Endothelial cell of umbilical vein (primary cell): Measurements from ENCODE around the gene MTRR. TPM values are rescaled to one million over a fixed set of nuclear protein-coding genes. Genes with fewer than 3 reads are reported as not detected.

Experiments
- BruUV-seq: library from RNA; stranded (reverse); fragments of 400-500 nt; replicated peaks from 2 replicates; lab custom pipeline; 2021; lab: Mats Ljungman, UMichigan
- CTCF ChIA-PET: fragments of 300-600, 350-600 bp; sonication (Branson Sonifier 250); formaldehyde crosslinking; loops from one replicate; lab custom pipeline; 2021; ENCODE audit warnings: antibody characterized with exemption, inconsistent platforms; lab: Charles Lee
- POLR2A ChIA-PET: fragments of 300-600, 350-600 bp; sonication (Branson Sonifier 250); formaldehyde crosslinking; loops from one replicate; lab custom pipeline; 2021; ENCODE audit warnings: antibody characterized with exemption, inconsistent platforms; lab: Charles Lee
- DNase-seq: peaks from one replicate; pipeline ENCODE4 v3.0.0-alpha.2; 2011; ENCODE audit warnings: low read depth, low spot score
- FAIRE-seq: peaks from 2 replicates; lab custom pipeline; 2011; peaks lifted over from hg19 to GRCh38; lab: Jason Lieb, UNC
- H2AFZ ChIP-seq: 2 replicates; pipeline ENCODE4 v1.6.0; 2012; ENCODE audit warnings: low read depth, low read length, control low read depth, inconsistent platforms
- H3K27ac ChIP-seq: 2 replicates; pipeline ENCODE4 v1.5.1; 2011; ENCODE audit warnings: low read depth, mild to moderate bottlenecking, control low read depth, low read length, moderate library complexity; ENCODE audit not compliant: insufficient read depth
- H3K27me3 ChIP-seq, 2 experiments: 2 replicates each; pipeline versions ENCODE4 v1.6.0 to v1.6.1; 2011; ENCODE audit warnings: low read length in 2 of 2, mixed read lengths in 1 of 2; ENCODE audit not compliant: control insufficient read depth in 2 of 2, insufficient read depth in 2 of 2
- H3K36me3 ChIP-seq, 2 experiments: 2 replicates in 1 of 2; 3 replicates in 1 of 2; pipeline ENCODE4 v1.5.1; 2011; ENCODE audit warnings: low read length in 2 of 2, mild to moderate bottlenecking in 1 of 2, moderate library complexity in 1 of 2; ENCODE audit not compliant: control insufficient read depth in 2 of 2, insufficient read depth in 2 of 2; ENCODE audit errors: extremely low read depth in 1 of 2
- H3K4me1 ChIP-seq: 3 replicates; pipeline ENCODE4 v1.5.1; 2011; ENCODE audit warnings: mild to moderate bottlenecking, low read length; ENCODE audit not compliant: control insufficient read depth, insufficient read depth; ENCODE audit errors: extremely low read depth
- H3K4me2 ChIP-seq: 2 replicates; pipeline ENCODE4 v1.6.1; 2011; ENCODE audit warnings: low read length, control low read depth, mixed read lengths; ENCODE audit not compliant: insufficient read depth
- H3K4me3 ChIP-seq, 3 experiments: fragments of 200-600 bp in 1 of 3; sonication (generic), shearing (Covaris generic) in 1 of 3; replicated peaks in 1 of 3; 2 replicates each; pipeline ENCODE4 v1.5.1; 2011 to 2016; ENCODE audit warnings: control low read depth in 3 of 3, low read length in 3 of 3, mild to moderate bottlenecking in 2 of 3, inconsistent platforms in 1 of 3, low read depth in 1 of 3, moderate library complexity in 1 of 3; ENCODE audit not compliant: insufficient read depth in 1 of 3
- H3K79me2 ChIP-seq: 2 replicates; pipeline ENCODE4 v1.6.0; 2012; ENCODE audit warnings: low read length, inconsistent platforms; ENCODE audit not compliant: control insufficient read depth, insufficient read depth
- H3K9ac ChIP-seq: replicated peaks from 2 replicates; pipeline ENCODE3; 2011; ENCODE audit warnings: low read length, control low read depth; ENCODE audit not compliant: insufficient read depth; ENCODE audit errors: extremely low read depth
- H3K9me1 ChIP-seq: replicated peaks from 3 replicates; pipeline ENCODE4 v1.6.0; 2011; ENCODE audit warnings: mild to moderate bottlenecking, low read length; ENCODE audit not compliant: control insufficient read depth, insufficient read depth; ENCODE audit errors: extremely low read depth
- H3K9me3 ChIP-seq: replicated peaks from 2 replicates; pipeline ENCODE4 v1.5.1; 2012; ENCODE audit warnings: low read length, inconsistent platforms; ENCODE audit not compliant: control insufficient read depth, insufficient read depth
- H4K20me1 ChIP-seq: replicated peaks from 2 replicates; pipeline ENCODE3; 2011; ENCODE audit warnings: mild to moderate bottlenecking, low read length; ENCODE audit not compliant: control insufficient read depth, insufficient read depth; ENCODE audit errors: extremely low read depth
- CTCF ChIP-seq, 2 donors: IDR thresholded peaks; 1 replicate in 1 of 2; 2 replicates in 1 of 2; pipeline ENCODE4 v1.5.1; 2011; ENCODE audit warnings: low read length in 2 of 2, mild to moderate bottlenecking in 2 of 2, moderate library complexity in 2 of 2, control low read depth in 1 of 2, inconsistent platforms in 1 of 2, low read depth in 1 of 2; ENCODE audit not compliant: insufficient read depth in 1 of 2; ENCODE audit errors: extremely low read depth in 1 of 2
- EZH2 ChIP-seq: IDR thresholded peaks from 2 replicates; pipeline ENCODE4 v1.6.1; 2012; ENCODE audit warnings: borderline replicate concordance, low read depth, mild to moderate bottlenecking, moderate library complexity, low read length, inconsistent platforms; ENCODE audit not compliant: severe bottlenecking
- FOS ChIP-seq: IDR thresholded peaks from 2 replicates; pipeline ENCODE4 v1.6.1; 2011; ENCODE audit warnings: mild to moderate bottlenecking, low read length, moderate library complexity, borderline replicate concordance; ENCODE audit not compliant: insufficient read depth
- GATA2 ChIP-seq: IDR thresholded peaks from 2 replicates; pipeline ENCODE4 v1.7.0; 2011; ENCODE audit warnings: low read depth, mild to moderate bottlenecking, moderate library complexity, mixed read lengths, low read length; ENCODE audit not compliant: insufficient read length, insufficient read depth
- JUN ChIP-seq: IDR thresholded peaks from 2 replicates; pipeline ENCODE4 v1.6.1; 2011; ENCODE audit warnings: borderline replicate concordance, low read depth; ENCODE audit not compliant: insufficient read length, insufficient read depth
- MAX ChIP-seq: IDR thresholded peaks from 2 replicates; pipeline ENCODE4 v1.6.1; 2011; ENCODE audit not compliant: insufficient read depth, insufficient read length
- MYC ChIP-seq: IDR thresholded peaks from one replicate; pipeline ENCODE4 v1.6.1; 2011; ENCODE audit warnings: mild to moderate bottlenecking, low read depth, low read length
- POLR2A ChIP-seq: IDR thresholded peaks from 2 replicates; pipeline ENCODE4 v1.6.1; 2012; ENCODE audit warnings: low read depth, mild to moderate bottlenecking, control low read depth, low read length
- POLR2AphosphoS5 ChIP-seq: IDR thresholded peaks from 2 replicates; pipeline ENCODE4 v1.6.1; 2012; ENCODE audit warnings: low read depth, mild to moderate bottlenecking, control low read depth, low read length, moderate library complexity; ENCODE audit not compliant: insufficient read depth
- dilution Hi-C: fragments of 300-500 bp; cut with MboI; formaldehyde crosslinking; loops from one replicate; pipeline ENCODE4 v1.15.0; 2019; ENCODE audit warnings: low sequenced_read_pairs; ENCODE audit not compliant: extremely low pct_ligation_motif_present
- intact Hi-C: fragments of 100-400 bp; cut with micrococcal nuclease; formaldehyde crosslinking; loops from one replicate; pipeline ENCODE4 v1.10.0; 2022
- polyA plus RNA-seq, 4 experiments: library from polyadenylated mRNA; depleted of rRNA in 3 of 4; stranded (reverse) in 3 of 4; unstranded in 1 of 4; fragments of >200 nt; gene quantifications; 2 replicates each; pipeline versions ENCODE4 v1.2.1 to v1.2.3, GENCODE V29; 2011 to 2012; ENCODE audit warnings: missing spikeins in 1 of 4
- total RNA-seq: library from RNA; stranded (reverse); gene quantifications from 2 replicates; pipeline ENCODE4 v1.2.3, GENCODE V29; 2021

MTRR gene
- total and polyA plus RNA-seq, 2 donors (not counting 3 experiments of a cell fraction or from before 2014, with no cell fraction given): 24.3 to 37.1 TPM

DNA sequence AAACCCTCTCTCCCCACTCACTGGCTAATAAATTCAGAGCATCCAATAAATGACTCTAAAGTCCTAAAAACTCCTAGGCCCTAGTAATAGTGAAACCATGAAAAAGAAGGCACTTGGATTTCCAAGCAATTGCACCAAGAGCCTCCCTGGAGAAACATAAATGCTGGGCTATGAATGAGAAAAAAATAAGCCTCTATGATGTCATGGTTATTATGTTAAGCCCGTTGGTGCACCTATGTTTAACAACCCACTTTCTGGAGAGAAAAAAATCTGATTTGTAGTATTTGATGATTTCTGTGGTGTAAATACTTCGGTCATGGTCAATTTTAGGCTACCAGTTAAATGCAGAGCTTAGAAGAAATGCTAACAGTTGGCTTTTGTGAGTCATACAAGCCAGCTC lies 26.4 kb upstream of the MTRR start:
- intact Hi-C loops: no loop called here
- Histone ChIP-seq H3K9ac (no peak overlapping the region), H3K9me1 (no peaks in the 10 kb centered on the region), H2AFZ (no peak overlapping the region), H4K20me1 (no peaks in the 10 kb centered on the region), H3K4me1 (no peaks in the 10 kb centered on the region), H3K4me3 (no peak overlapping the region), H3K36me3 (no peaks in the 10 kb centered on the region), H3K27ac (no peak overlapping the region), H3K4me2 (no peak overlapping the region), H3K79me2 (no peaks in the 10 kb centered on the region), H3K9me3 (no peaks in the 10 kb centered on the region), H3K27me3 (peaks cover 2 to 5% of the 10 kb centered on the region in 2 experiments)
- dilution Hi-C loops: no loop called here
- TF ChIP-seq POLR2AphosphoS5: no peak
- no peak for TF ChIP-seq MYC
- TF ChIP-seq FOS: no peak
- TF ChIP-seq JUN: no peak
- TF ChIP-seq EZH2: no peak
- no peak for TF ChIP-seq CTCF (IDR thresholded peaks at IDR 0.05; ENCODE audit: extremely low read depth in 1 of 2, insufficient read depth in 1 of 2, low read depth in 1 of 2, low read length in 2 of 2)
- TF ChIP-seq GATA2: no peak
- no peak for TF ChIP-seq POLR2A
- TF ChIP-seq MAX: no peak
- no peak for FAIRE-seq
- BruUV-seq: no TSS peak
- CTCF ChIA-PET: no interaction called here
- POLR2A ChIA-PET: no interaction called here
- DNase-seq: no peak
